MM.1S (cell line): ENCODE measurements around the gene TXNDC15.
"Not testable (repeated sequence)": the region's sequence is repeated elsewhere in the genome, so short reads cannot be mapped to it uniquely, and the experiment has no call there.

Experiments
- CTCF ChIP-seq: fragments of 300-600 bp; sonication (generic); IDR thresholded peaks from 2 replicates; pipeline ENCODE4 v1.5.1; 2016; ENCODE audit warnings: antibody characterized with exemption, low read length, mixed read lengths
- EZH2phosphoT487 ChIP-seq: fragments of 300-600 bp; sonication (generic); IDR thresholded peaks from 2 replicates; pipeline ENCODE4 v1.6.1; 2018; ENCODE audit warnings: antibody characterized with exemption, low read length

GRCh38 chr5:134880937-134881336, 6.8 kb downstream of the TXNDC15 start:
- TF ChIP-seq CTCF, EZH2phosphoT487: not testable (repeated sequence)
